H9 (cell line): ENCODE measurements around the gene C20orf173. TPM values are rescaled to one million over a fixed set of nuclear protein-coding genes. Genes with fewer than 3 reads are reported as not detected.

Experiments used
- DNase-seq: peaks from one replicate; pipeline ENCODE4 v3.0.0-alpha.2; 2017
- H2AFZ ChIP-seq: one replicate; pipeline ENCODE4 v1.6.1; 2013; ENCODE audit warnings: mild to moderate bottlenecking, low read length, control low read depth, moderate library complexity
- H2AK5ac ChIP-seq: 2 replicates; pipeline ENCODE4 v1.6.1; 2013; ENCODE audit warnings: low read length, control low read depth, mixed read lengths; ENCODE audit not compliant: insufficient read length
- H2BK120ac ChIP-seq: one replicate; pipeline ENCODE4 v1.6.1; 2013; ENCODE audit warnings: low read depth, mild to moderate bottlenecking, low read length, control low read depth, inconsistent platforms; ENCODE audit not compliant: poor library complexity, severe bottlenecking
- H2BK12ac ChIP-seq: 2 replicates; pipeline ENCODE4 v1.6.1; 2013; ENCODE audit warnings: low read length, control low read depth, mixed read lengths, low read depth; ENCODE audit not compliant: insufficient read length
- H2BK15ac ChIP-seq: 2 replicates; pipeline ENCODE4 v1.6.1; 2013; ENCODE audit warnings: low read depth, low read length, control low read depth
- H2BK20ac ChIP-seq: one replicate; pipeline ENCODE4 v1.6.1; 2013; ENCODE audit warnings: low read depth, mild to moderate bottlenecking, low read length, control low read depth, inconsistent platforms; ENCODE audit not compliant: poor library complexity, severe bottlenecking
- H2BK5ac ChIP-seq: 2 replicates; pipeline ENCODE4 v1.6.1; 2013; ENCODE audit warnings: low read length, control low read depth, mixed read lengths; ENCODE audit not compliant: insufficient read length
- H3K14ac ChIP-seq: 2 replicates; pipeline ENCODE4 v1.6.1; 2013; ENCODE audit warnings: low read length, control low read depth; ENCODE audit not compliant: insufficient read depth
- H3K18ac ChIP-seq: 2 replicates; pipeline ENCODE4 v1.6.1; 2013; ENCODE audit warnings: low read depth, mild to moderate bottlenecking, mixed read lengths, low read length, control low read depth; ENCODE audit not compliant: insufficient read length
- H3K23ac ChIP-seq: 2 replicates; pipeline ENCODE4 v1.6.1; 2013; ENCODE audit warnings: low read length, control low read depth, mixed read lengths, low read depth; ENCODE audit not compliant: insufficient read length
- H3K23me2 ChIP-seq: 2 replicates; pipeline ENCODE4 v1.6.1; 2013; ENCODE audit warnings: low read depth, mild to moderate bottlenecking, mixed read lengths, low read length, control low read depth; ENCODE audit not compliant: insufficient read length, poor library complexity, severe bottlenecking
- H3K27ac ChIP-seq: 2 replicates; pipeline ENCODE4 v1.5.1; 2013; ENCODE audit warnings: low read length, control low read depth, mixed read lengths, low read depth; ENCODE audit not compliant: insufficient read length
- H3K27me3 ChIP-seq: 2 replicates; pipeline ENCODE4 v1.6.1; 2013; ENCODE audit warnings: low read length, control low read depth, inconsistent platforms; ENCODE audit not compliant: insufficient read depth
- H3K4ac ChIP-seq: 2 replicates; pipeline ENCODE4 v1.6.1; 2013; ENCODE audit warnings: low read depth, mild to moderate bottlenecking, control low read depth, inconsistent platforms, low read length, moderate library complexity
- H3K4me1 ChIP-seq: 2 replicates; pipeline ENCODE4 v1.6.1; 2013; ENCODE audit warnings: low read length, control low read depth, inconsistent platforms; ENCODE audit not compliant: insufficient read depth
- H3K4me2 ChIP-seq: 2 replicates; pipeline ENCODE4 v1.6.1; 2013; ENCODE audit warnings: low read length, control low read depth, mixed read lengths; ENCODE audit not compliant: insufficient read length, insufficient read depth
- H3K56ac ChIP-seq: 2 replicates; pipeline ENCODE4 v1.6.1; 2013; ENCODE audit warnings: low read depth, mild to moderate bottlenecking, mixed read lengths, low read length, control low read depth; ENCODE audit not compliant: insufficient read length
- H3K79me1 ChIP-seq: 2 replicates; pipeline ENCODE4 v1.6.1; 2013; ENCODE audit warnings: low read depth, mild to moderate bottlenecking, moderate library complexity, low read length, control low read depth, inconsistent platforms; ENCODE audit not compliant: insufficient read depth, poor library complexity, severe bottlenecking
- H3K79me2 ChIP-seq: 2 replicates; pipeline ENCODE4 v1.6.1; 2013; ENCODE audit warnings: low read length, control low read depth, inconsistent platforms; ENCODE audit not compliant: insufficient read depth
- H3K9ac ChIP-seq: 2 replicates; pipeline ENCODE4 v1.6.1; 2013; ENCODE audit warnings: low read length, control low read depth, mixed read lengths; ENCODE audit not compliant: insufficient read length; ENCODE audit errors: extremely low read depth
- H3K9me3 ChIP-seq: one replicate; pipeline ENCODE4 v1.6.1; 2013; ENCODE audit warnings: low read depth, low read length, inconsistent platforms; ENCODE audit not compliant: control insufficient read depth
- H3T11ph ChIP-seq: one replicate; pipeline ENCODE4 v1.6.1; 2013; ENCODE audit warnings: mild to moderate bottlenecking, low read length, control low read depth, inconsistent platforms
- H4K20me1 ChIP-seq: one replicate; pipeline ENCODE4 v1.6.1; 2013; ENCODE audit not compliant: control insufficient read depth, insufficient read length, insufficient read depth
- H4K5ac ChIP-seq: 2 replicates; pipeline ENCODE4 v1.6.1; 2013; ENCODE audit warnings: low read depth, mild to moderate bottlenecking, mixed read lengths, low read length, control low read depth; ENCODE audit not compliant: insufficient read length
- H4K8ac ChIP-seq: replicated peaks from 2 replicates; pipeline ENCODE4 v1.6.1; 2013; ENCODE audit warnings: low read length, control low read depth, mixed read lengths, low read depth; ENCODE audit not compliant: insufficient read length
- H4K91ac ChIP-seq: 2 replicates; pipeline ENCODE4 v1.6.1; 2013; ENCODE audit warnings: low read depth, mild to moderate bottlenecking, moderate library complexity, mixed read lengths, low read length, control low read depth; ENCODE audit not compliant: insufficient read length
- H3K27ac Mint-ChIP-seq, 3 experiments: 2 replicates in 2 of 3; 3 replicates in 1 of 3; pipeline ENCODE4 v1.8.0; 2020 to 2021; ENCODE audit warnings: mixed read lengths in 3 of 3, mild to moderate bottlenecking in 1 of 3, moderate library complexity in 1 of 3
- H3K27me3 Mint-ChIP-seq: 2 replicates; pipeline ENCODE4 v1.8.0; 2021; ENCODE audit warnings: low read depth, mild to moderate bottlenecking, moderate library complexity, mixed read lengths
- H3K36me3 Mint-ChIP-seq, 3 experiments: 2 replicates in 2 of 3; 3 replicates in 1 of 3; pipeline ENCODE4 v1.8.0; 2020 to 2021; ENCODE audit warnings: low read depth in 3 of 3, mixed read lengths in 3 of 3; ENCODE audit not compliant: insufficient read depth in 1 of 3
- H3K4me1 Mint-ChIP-seq, 2 experiments: 2 replicates each; pipeline ENCODE4 v1.8.0; 2020; ENCODE audit warnings: mixed read lengths in 2 of 2
- H3K4me3 Mint-ChIP-seq, 2 experiments: 2 replicates in 1 of 2; 3 replicates in 1 of 2; pipeline ENCODE4 v1.8.0; 2020 to 2021; ENCODE audit warnings: mild to moderate bottlenecking in 2 of 2, mixed read lengths in 2 of 2, moderate library complexity in 1 of 2
- H3K9me3 Mint-ChIP-seq, 2 experiments: 2 replicates in 1 of 2; 3 replicates in 1 of 2; pipeline ENCODE4 v1.8.0; 2020; ENCODE audit warnings: mild to moderate bottlenecking in 2 of 2, mixed read lengths in 2 of 2, moderate library complexity in 1 of 2
- CTCF ChIP-seq: fragments of 200-600 bp; sonication (generic); conservative IDR thresholded peaks from 3 replicates; pipeline ENCODE4 v1.8.0; 2021; ENCODE audit warnings: antibody characterized with exemption, mild to moderate bottlenecking
- WGBS: extraction: QIAGEN DNeasy Blood & Tissue Kit; methylation state at CpG from one replicate; pipeline ENCODE4 v1.1.7; 2013; ENCODE audit warnings: missing lambda C conversion rate, low lambda C conversion rate, mixed read lengths; ENCODE audit not compliant: insufficient read length; ENCODE audit errors: extremely low coverage; 5-methylcytosine and 5-hydroxymethylcytosine counted together
- total RNA-seq: library from RNA; stranded (reverse); gene quantifications from 2 replicates; pipeline ENCODE4 v1.2.1, GENCODE V29; 2021

Gene C20orf173
- total RNA-seq, 1 experiment from 2014 or later = not detected

DNA sequence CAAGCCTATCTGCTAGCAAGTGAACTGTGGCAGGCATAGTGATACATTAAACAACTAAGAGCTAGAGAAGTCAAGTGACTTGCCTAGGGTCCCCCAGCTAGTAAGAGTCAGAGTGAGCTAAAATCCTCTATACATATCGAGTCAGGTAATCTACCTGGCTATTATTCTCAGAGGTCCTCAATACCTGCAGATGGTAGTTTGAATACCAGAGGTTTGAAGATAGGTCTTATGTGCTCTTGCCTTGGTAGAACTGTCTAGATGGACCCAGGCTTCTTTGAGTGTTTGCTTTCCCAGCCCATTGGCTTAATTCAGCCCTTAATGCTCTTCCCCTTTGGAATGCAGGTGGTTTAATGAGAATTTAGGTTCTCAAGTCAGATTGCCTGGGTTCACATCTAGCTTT lies 13.5 kb upstream of the C20orf173 start:
- Histone ChIP-seq H3K9ac (no peak overlapping the region), H3K4me2 (peak overlapping the region; percentile 86)
- no peaks in the 10 kb centered on the region for H3K27me3 Mint-ChIP-seq

More for the DNA sequence above, 13.5 kb upstream of the C20orf173 start:
- no peaks in the 10 kb centered on the region for H3K79me1 ChIP-seq
- H3K56ac ChIP-seq = no peak overlapping the region
- peaks cover 2% of the 10 kb centered on the region; the same call in 1 of the 2 replicates for H3K4me1 ChIP-seq
- H2BK20ac ChIP-seq = no peak overlapping the region
- no peaks in the 10 kb centered on the region for H3K79me2 ChIP-seq
- no peak overlapping the region for H2AFZ ChIP-seq
- H3K23ac ChIP-seq = no peak overlapping the region
- H3T11ph ChIP-seq = no peak overlapping the region
- no peak for TF ChIP-seq CTCF
- Mint-ChIP-seq H3K4me1 (peaks cover 15 to 20% of the 10 kb centered on the region in 2 experiments), H3K4me3 (peak overlapping the region; percentile 89 to 90), H3K27ac (no peak overlapping the region; a peak in 1 of 7 replicates), H3K9me3 (no peaks in the 10 kb centered on the region), H3K36me3 (peaks cover 7 to 21% (median 16%) of the 10 kb centered on the region in 3 experiments; a peak in 6 of 7 replicates)
- H2BK5ac ChIP-seq = no peak overlapping the region
- no peak overlapping the region for H4K91ac ChIP-seq
- H3K18ac ChIP-seq = no peak overlapping the region
- peaks cover 10% of the 10 kb centered on the region for H3K23me2 ChIP-seq
- H2BK120ac ChIP-seq = no peak overlapping the region
- H3K27ac ChIP-seq = no peak overlapping the region
- H3K14ac ChIP-seq = no peak overlapping the region
- WGBS = no CpG with 5 or more reads among the region's 1 CpG
- H4K20me1 ChIP-seq = no peaks in the 10 kb centered on the region
- H2AK5ac ChIP-seq = no peak overlapping the region
- no peak overlapping the region for H4K8ac ChIP-seq
- H3K4ac ChIP-seq = no peak overlapping the region
- H2BK15ac ChIP-seq = no peak overlapping the region
- no peaks in the 10 kb centered on the region for H3K9me3 ChIP-seq
- DNase-seq = no peak
- H3K27me3 ChIP-seq = no peaks in the 10 kb centered on the region
- H4K5ac ChIP-seq = no peak overlapping the region
- H2BK12ac ChIP-seq = no peak overlapping the region
